ENCODE measurements around the gene HSPB1. TPM values are rescaled to one million over a fixed set of nuclear protein-coding genes. Genes with fewer than 3 reads are reported as not detected.

The HSPB1 gene
- total and polyA plus RNA-seq, 12 donors = 1,266 to 6,886 (median 2,108) TPM

- intact Hi-C loops (cut with DNase I) = no loop called here
- no peak for TF ChIP-seq CTCF (IDR thresholded peaks at IDR 0.05)
- H3K27ac ChIP-seq = peak overlapping the region in 8 of 10 donors; percentile 21 to 72 (median 42)
- H3K27me3 ChIP-seq = no peaks in the 10 kb centered on the region
- H3K4me1 ChIP-seq = peaks cover 10 to 92% (median 76%) of the 10 kb centered on the region in 9 donors
- no peak for DNase-seq
- peak in 7 of 8 donors; percentile 36 to 65 (median 51) for ATAC-seq
- 51 to 72% methylated on average over 8 of the region's 8 CpGs for WGBS, 2 donors
- peaks cover 0 to 92% (median 34%) of the 10 kb centered on the region in 9 donors for H3K36me3 ChIP-seq
- no peaks in the 10 kb centered on the region for H3K9me3 ChIP-seq
- no peak overlapping the region for H3K4me3 ChIP-seq
Observed at GRCh38 chr7:76346778-76347177, 44.3 kb downstream of the HSPB1 start.

- Histone ChIP-seq H3K36me3 (peaks cover 0 to 83% (median 30%) of the 10 kb centered on the region in 9 donors), H3K4me3 (no peak overlapping the region), H3K4me1 (peaks cover 13 to 92% (median 78%) of the 10 kb centered on the region in 9 donors), H3K9me3 (no peaks in the 10 kb centered on the region), H3K27ac (peak overlapping the region in 1 of 10 donors; percentile 41), H3K27me3 (no peaks in the 10 kb centered on the region)
- TF ChIP-seq CTCF (IDR thresholded peaks at IDR 0.05) = no peak
- ATAC-seq (no peak), DNase-seq (no peak)
- intact Hi-C loops (cut with DNase I) = no loop called here
- WGBS, 2 donors = 65 to 70% methylated on average over 5 of the region's 5 CpGs
Observed at GRCh38 chr7:76347710-76348109, 45.2 kb downstream of the HSPB1 start.

DNA sequence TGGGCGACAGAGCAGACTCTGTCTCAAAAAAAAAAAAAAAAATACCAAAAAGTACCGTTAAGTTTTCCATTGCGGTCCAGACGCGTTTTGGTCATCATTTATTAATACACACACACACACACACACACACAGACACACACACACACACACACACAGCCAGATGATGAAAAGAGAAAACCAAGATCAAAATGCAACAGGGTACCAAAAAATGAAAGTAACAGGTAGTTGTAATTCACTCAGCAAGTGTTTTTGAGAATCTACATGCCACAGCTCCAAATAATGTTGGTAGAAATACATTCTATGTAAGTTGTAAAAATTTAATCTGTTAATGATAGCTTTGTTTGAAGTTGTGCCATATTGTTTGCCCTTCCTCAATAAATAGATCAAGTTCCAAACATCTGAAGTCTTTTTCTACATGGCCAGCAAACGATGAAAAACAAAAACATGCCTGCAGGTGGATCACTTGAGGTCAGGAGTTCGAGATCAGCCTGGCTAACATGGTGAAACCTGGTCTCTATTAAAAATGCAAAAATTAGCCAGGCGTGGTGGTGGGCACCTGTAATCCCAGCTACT is 46.9 kb downstream of the HSPB1 start:
- Histone ChIP-seq H3K4me1 (peaks cover 20 to 94% (median 81%) of the 10 kb centered on the region in 9 donors), H3K27me3 (no peaks in the 10 kb centered on the region), H3K27ac (peak overlapping the region in 1 of 10 donors; percentile 6), H3K9me3 (no peaks in the 10 kb centered on the region), H3K4me3 (no peak overlapping the region), H3K36me3 (peaks cover 0 to 69% (median 27%) of the 10 kb centered on the region in 9 donors)
- WGBS, 2 donors = 84 to 94% methylated on average over 8 of the region's 8 CpGs
- ATAC-seq (no peak), DNase-seq (no peak)
- intact Hi-C loops (cut with DNase I) = no loop called here
- no peak for TF ChIP-seq CTCF (IDR thresholded peaks at IDR 0.05)

DNA sequence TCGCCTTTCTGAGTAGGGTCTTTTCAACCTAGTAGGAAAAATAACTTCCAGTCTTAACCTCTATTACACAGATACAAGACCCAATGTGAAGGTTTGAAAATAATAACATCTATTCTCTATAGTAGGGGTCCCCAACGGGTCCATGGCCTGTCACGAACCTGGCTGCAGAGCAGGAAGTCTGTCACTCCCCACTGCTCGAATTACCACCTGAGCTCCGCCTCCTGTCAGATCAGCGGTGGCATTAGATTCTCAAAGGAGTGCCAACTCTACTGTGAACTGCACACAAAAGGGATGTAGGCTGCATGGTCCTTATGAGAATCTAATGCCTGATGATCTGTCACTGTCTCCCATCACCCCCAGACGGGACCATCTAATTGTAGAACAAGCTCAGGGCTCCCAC is 48.9 kb downstream of the HSPB1 start:
- WGBS, 2 donors = 73 to 82% methylated on average over 7 of the region's 7 CpGs
- no peaks in the 10 kb centered on the region for H3K27me3 ChIP-seq
- H3K4me1 ChIP-seq = peaks cover 27 to 95% (median 89%) of the 10 kb centered on the region in 9 donors
- no peak overlapping the region for H3K27ac ChIP-seq
- no peak for TF ChIP-seq CTCF (IDR thresholded peaks at IDR 0.05)
- intact Hi-C loops (cut with DNase I) = no loop called here
- H3K36me3 ChIP-seq = peaks cover 0 to 69% (median 11%) of the 10 kb centered on the region in 9 donors
- no peaks in the 10 kb centered on the region for H3K9me3 ChIP-seq
- H3K4me3 ChIP-seq = no peak overlapping the region
- ATAC-seq (peak in 1 of 8 donors; percentile 31), DNase-seq (no peak)
